ENCODE data around the gene PHF13. TPM values are rescaled to one million over a fixed set of nuclear protein-coding genes. Genes with fewer than 3 reads are reported as not detected.

The PHF13 gene
- total RNA-seq, 3 donors from 2014 or later (not counting 1 experiment from before 2014, with no cell fraction given): 7.3 to 14.2 (median 10.9) TPM

GRCh38 chr1:6579374-6580118 lies 34.0 kb upstream of the PHF13 start, which contains the start of gene ZBTB48:
Gene ZBTB48, plus strand, starts transcription at chr1:6579994. Its CDS starts 616 bp downstream, at chr1:6580610.
- intact Hi-C loops (cut with micrococcal nuclease): loop anchor here (1.0 kb wide), 1 partner anchor 22 kb away; no protein-coding TSS in a partner anchor
- TF ChIP-seq CTCF (IDR thresholded peaks at IDR 0.05): no peak
- ATAC-seq: peak; percentile 97 to 98 (median 97)
- H3K4me1 Mint-ChIP-seq: peaks cover 11 to 39% of the 10 kb centered on the region in 2 donors
- H3K9me3 Mint-ChIP-seq: no peaks in the 10 kb centered on the region
- H3K4me3 ChIP-seq (ENCODE audit: low read length): peak within 1 kb of the TSS; percentile 79
- 18% methylated on average over 58 of the region's 58 CpGs for WGBS (ENCODE audit: insufficient coverage)
- H3K27ac ChIP-seq (ENCODE audit: low read length): peak within 1 kb of the TSS; percentile 82
- H3K4me1 ChIP-seq (ENCODE audit: control insufficient read depth, insufficient read depth, low read length): peaks cover 37% of the 10 kb centered on the region
- H3K27me3 Mint-ChIP-seq (ENCODE audit: low read depth in 2 of 2): no peaks in the 10 kb centered on the region
- H3K36me3 ChIP-seq (ENCODE audit: control insufficient read depth, insufficient read depth, low read length): no peaks in the 10 kb centered on the region
- DNase-seq: peak; percentile 97 to 98
- H3K36me3 Mint-ChIP-seq: no peaks in the 10 kb centered on the region
- H3K27ac Mint-ChIP-seq: peak within 1 kb of the TSS; percentile 94 to 99
- H3K27me3 ChIP-seq (ENCODE audit: control insufficient read depth, insufficient read depth, low read length): no peaks in the 10 kb centered on the region
- no peaks in the 10 kb centered on the region for H3K9me3 ChIP-seq (ENCODE audit: control insufficient read depth, insufficient read depth, low read length)
- peak within 1 kb of the TSS; percentile 93 for H3K4me3 Mint-ChIP-seq

GRCh38 chr1:6580119-6580592 lies 33.4 kb upstream of the PHF13 start:
- Histone ChIP-seq H3K36me3 (ENCODE audit: control insufficient read depth, insufficient read depth, low read length) (no peaks in the 10 kb centered on the region), H3K4me1 (ENCODE audit: control insufficient read depth, insufficient read depth, low read length) (peaks cover 39% of the 10 kb centered on the region), H3K4me3 (ENCODE audit: low read length) (peak overlapping the region; percentile 79), H3K27me3 (ENCODE audit: control insufficient read depth, insufficient read depth, low read length) (no peaks in the 10 kb centered on the region), H3K27ac (ENCODE audit: low read length) (peak overlapping the region; percentile 82), H3K9me3 (ENCODE audit: control insufficient read depth, insufficient read depth, low read length) (no peaks in the 10 kb centered on the region)
- H3K27me3 Mint-ChIP-seq (ENCODE audit: low read depth in 2 of 2): no peaks in the 10 kb centered on the region
- H3K9me3 Mint-ChIP-seq: no peaks in the 10 kb centered on the region
- ATAC-seq: peak; percentile 4 to 43 (median 5)
- peaks cover 17 to 45% of the 10 kb centered on the region in 2 donors for H3K4me1 Mint-ChIP-seq
- no peak for DNase-seq
- WGBS (ENCODE audit: insufficient coverage): under 1% methylated on average over 30 of the region's 30 CpGs
- no peaks in the 10 kb centered on the region for H3K36me3 Mint-ChIP-seq
- no peak for TF ChIP-seq CTCF (IDR thresholded peaks at IDR 0.05)
- H3K27ac Mint-ChIP-seq: peak overlapping the region; percentile 94 to 99
- H3K4me3 Mint-ChIP-seq: peak overlapping the region; percentile 93
- intact Hi-C loops (cut with micrococcal nuclease): no loop called here

- no peaks in the 10 kb centered on the region for H3K9me3 Mint-ChIP-seq
- H3K9me3 ChIP-seq (ENCODE audit: control insufficient read depth, insufficient read depth, low read length): no peaks in the 10 kb centered on the region
- no peak for DNase-seq
- H3K27ac ChIP-seq (ENCODE audit: low read length): peak overlapping the region; percentile 82
- intact Hi-C loops (cut with micrococcal nuclease): no loop called here
- WGBS (ENCODE audit: insufficient coverage): 40% methylated on average over 19 of the region's 19 CpGs
- peak overlapping the region; percentile 79 for H3K4me3 ChIP-seq (ENCODE audit: low read length)
- peak overlapping the region; percentile 93 for H3K4me3 Mint-ChIP-seq
- H3K36me3 ChIP-seq (ENCODE audit: control insufficient read depth, insufficient read depth, low read length): no peaks in the 10 kb centered on the region
- H3K27ac Mint-ChIP-seq: peak overlapping the region; percentile 94 to 99
- H3K36me3 Mint-ChIP-seq: no peaks in the 10 kb centered on the region
- ATAC-seq: no peak
- peaks cover 18 to 46% of the 10 kb centered on the region in 2 donors for H3K4me1 Mint-ChIP-seq
- no peaks in the 10 kb centered on the region for H3K27me3 ChIP-seq (ENCODE audit: control insufficient read depth, insufficient read depth, low read length)
- H3K27me3 Mint-ChIP-seq (ENCODE audit: low read depth in 2 of 2): no peaks in the 10 kb centered on the region
- H3K4me1 ChIP-seq (ENCODE audit: control insufficient read depth, insufficient read depth, low read length): peaks cover 39% of the 10 kb centered on the region
- TF ChIP-seq CTCF (IDR thresholded peaks at IDR 0.05): no peak
Measured at GRCh38 chr1:6580593-6581409, 32.7 kb upstream of the PHF13 start.
